Activated T-helper 1 cell treated with anti-CD3 and anti-CD28 coated beads, Interleukin-12 subunit alpha, Interleukin-12 subunit beta, Interleukin-2, Interleukin-4 antibody, amounts not matched to agents 30 ng/mL and 10 ng/mL and 1 ng/mL, durations not matched to agents 14 hours and 24 hours and 36 hours (primary cell): ENCODE results near the gene FMN2. TPM values are rescaled to one million over a fixed set of nuclear protein-coding genes. Genes with fewer than 3 reads are reported as not detected.

ENCODE experiments used
- DNase-seq: peaks from one replicate; pipeline ENCODE4 v3.0.0; 2021; ENCODE audit warnings: low spot score
- H3K27ac Mint-ChIP-seq: one replicate; pipeline ENCODE4 v1.8.0; 2021; ENCODE audit warnings: mild to moderate bottlenecking, mixed read lengths
- H3K27me3 Mint-ChIP-seq: one replicate; pipeline ENCODE4 v1.8.0; 2022; ENCODE audit warnings: mild to moderate bottlenecking, moderate library complexity, mixed read lengths; ENCODE audit not compliant: insufficient read depth
- H3K36me3 Mint-ChIP-seq: one replicate; pipeline ENCODE4 v1.8.0; 2021; ENCODE audit warnings: low read depth, mixed read lengths
- H3K4me1 Mint-ChIP-seq: one replicate; pipeline ENCODE4 v1.8.0; 2021; ENCODE audit warnings: low read depth, mixed read lengths
- H3K4me3 Mint-ChIP-seq: one replicate; pipeline ENCODE4 v1.8.0; 2021; ENCODE audit warnings: mild to moderate bottlenecking, moderate library complexity, mixed read lengths
- H3K9me3 Mint-ChIP-seq: one replicate; pipeline ENCODE4 v1.8.0; 2021; ENCODE audit warnings: mixed read lengths
- intact Hi-C: fragments of 100-400 bp; cut with micrococcal nuclease; formaldehyde crosslinking; loops from one replicate; pipeline ENCODE4 v1.15.1; 2024
- total RNA-seq: library from RNA; stranded (reverse); gene quantifications from 2 replicates; pipeline ENCODE4 v1.2.3, GENCODE V29; 2022

The FMN2 gene
- total RNA-seq: not detected in 2 replicates

DNA sequence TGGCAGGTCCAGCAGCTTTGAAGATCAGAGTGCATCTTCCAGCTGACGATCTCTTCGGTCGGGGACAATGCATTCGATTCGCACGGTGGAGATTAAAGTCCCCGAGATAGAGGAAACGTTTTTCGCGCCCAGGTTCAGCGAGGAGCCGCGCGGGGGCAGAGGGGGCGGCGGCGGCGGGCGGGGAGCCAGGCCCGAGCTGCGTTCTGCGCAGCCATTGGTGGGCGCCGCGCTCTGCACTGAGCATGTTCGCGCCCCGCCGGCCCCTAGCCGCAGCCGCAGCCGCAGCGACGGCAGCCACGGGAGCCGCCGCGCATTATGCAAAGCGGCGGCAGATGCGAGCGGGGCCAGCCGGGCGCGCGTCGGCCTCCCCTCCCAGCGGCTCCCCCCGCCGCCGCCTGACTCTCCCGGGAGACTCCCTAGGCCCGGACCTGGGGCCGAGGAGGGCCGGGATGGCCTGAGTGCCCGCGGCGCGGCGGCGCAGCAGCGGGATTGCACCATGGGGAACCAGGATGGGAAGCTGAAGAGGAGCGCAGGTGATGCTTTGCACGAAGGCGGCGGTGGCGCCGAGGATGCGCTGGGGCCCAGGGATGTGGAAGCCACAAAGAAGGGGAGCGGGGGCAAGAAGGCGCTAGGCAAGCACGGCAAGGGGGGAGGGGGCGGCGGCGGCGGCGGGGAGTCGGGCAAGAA lies at the start of gene FMN2:
FMN2 (plus strand) TSS at position 270 of the 687 bp plus-strand sequence; CDS start at position 497, 227 bp downstream.
- Mint-ChIP-seq H3K4me1 (no peaks in the 10 kb centered on the region), H3K36me3 (no peaks in the 10 kb centered on the region), H3K9me3 (no peaks in the 10 kb centered on the region), H3K27me3 (peaks cover 29% of the 10 kb centered on the region), H3K27ac (no peak within 1 kb of the TSS), H3K4me3 (no peak within 1 kb of the TSS)
- intact Hi-C loops: loop anchor here (5.0 kb wide), 1 partner anchor 94 kb away; no protein-coding TSS in a partner anchor
- DNase-seq: no peak

GRCh38 chr1:240044620-240045019 lies 47.1 kb upstream of the FMN2 start:
- no peak overlapping the region for H3K4me3 Mint-ChIP-seq
- no peaks in the 10 kb centered on the region for H3K4me1 Mint-ChIP-seq
- intact Hi-C loops: no loop called here
- H3K36me3 Mint-ChIP-seq: no peaks in the 10 kb centered on the region
- no peaks in the 10 kb centered on the region for H3K27me3 Mint-ChIP-seq
- H3K27ac Mint-ChIP-seq: no peak overlapping the region
- no peaks in the 10 kb centered on the region for H3K9me3 Mint-ChIP-seq
- no peak for DNase-seq

GRCh38 chr1:240046000-240046399 lies 45.7 kb upstream of the FMN2 start:
- no peak for DNase-seq
- H3K4me1 Mint-ChIP-seq: no peaks in the 10 kb centered on the region
- intact Hi-C loops: no loop called here
- no peak overlapping the region for H3K27ac Mint-ChIP-seq
- no peak overlapping the region for H3K4me3 Mint-ChIP-seq
- no peaks in the 10 kb centered on the region for H3K9me3 Mint-ChIP-seq
- H3K27me3 Mint-ChIP-seq: no peaks in the 10 kb centered on the region
- H3K36me3 Mint-ChIP-seq: no peaks in the 10 kb centered on the region

- no peak overlapping the region for H3K27ac Mint-ChIP-seq
- intact Hi-C loops: no loop called here
- DNase-seq: no peak
- no peaks in the 10 kb centered on the region for H3K27me3 Mint-ChIP-seq
- no peaks in the 10 kb centered on the region for H3K4me1 Mint-ChIP-seq
- no peak overlapping the region for H3K4me3 Mint-ChIP-seq
- H3K9me3 Mint-ChIP-seq: no peaks in the 10 kb centered on the region
- no peaks in the 10 kb centered on the region for H3K36me3 Mint-ChIP-seq
These were observed 37.5 kb upstream of the FMN2 start for GRCh38 chr1:240054109-240054701.

DNA sequence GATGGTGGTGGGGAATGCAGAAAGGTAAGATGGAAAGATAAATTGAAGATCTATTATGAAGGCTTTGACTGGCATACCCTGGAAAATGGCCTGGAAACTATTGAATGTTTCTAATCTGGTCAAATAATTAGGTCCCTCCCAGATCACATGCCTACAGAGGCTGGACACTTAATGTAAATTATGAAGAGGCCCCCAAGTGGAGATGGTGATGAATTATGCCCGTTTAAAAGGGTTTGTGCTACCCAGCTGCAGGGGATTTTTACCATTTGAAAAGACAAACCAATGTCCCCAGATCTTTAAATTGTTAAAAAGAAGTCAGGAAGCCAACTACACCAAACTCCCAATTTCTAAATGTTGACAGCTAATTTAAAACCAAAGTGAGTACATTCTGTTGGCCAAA lies 35.7 kb upstream of the FMN2 start:
- no peaks in the 10 kb centered on the region for H3K27me3 Mint-ChIP-seq
- H3K36me3 Mint-ChIP-seq: no peaks in the 10 kb centered on the region
- H3K4me3 Mint-ChIP-seq: no peak overlapping the region
- intact Hi-C loops: no loop called here
- H3K9me3 Mint-ChIP-seq: no peaks in the 10 kb centered on the region
- no peaks in the 10 kb centered on the region for H3K4me1 Mint-ChIP-seq
- H3K27ac Mint-ChIP-seq: no peak overlapping the region
- no peak for DNase-seq

GRCh38 chr1:240056350-240056749 lies 35.3 kb upstream of the FMN2 start:
- no peaks in the 10 kb centered on the region for H3K9me3 Mint-ChIP-seq
- H3K4me1 Mint-ChIP-seq: no peaks in the 10 kb centered on the region
- H3K27ac Mint-ChIP-seq: no peak overlapping the region
- H3K27me3 Mint-ChIP-seq: no peaks in the 10 kb centered on the region
- H3K36me3 Mint-ChIP-seq: no peaks in the 10 kb centered on the region
- no peak overlapping the region for H3K4me3 Mint-ChIP-seq
- DNase-seq: no peak
- intact Hi-C loops: no loop called here

DNA sequence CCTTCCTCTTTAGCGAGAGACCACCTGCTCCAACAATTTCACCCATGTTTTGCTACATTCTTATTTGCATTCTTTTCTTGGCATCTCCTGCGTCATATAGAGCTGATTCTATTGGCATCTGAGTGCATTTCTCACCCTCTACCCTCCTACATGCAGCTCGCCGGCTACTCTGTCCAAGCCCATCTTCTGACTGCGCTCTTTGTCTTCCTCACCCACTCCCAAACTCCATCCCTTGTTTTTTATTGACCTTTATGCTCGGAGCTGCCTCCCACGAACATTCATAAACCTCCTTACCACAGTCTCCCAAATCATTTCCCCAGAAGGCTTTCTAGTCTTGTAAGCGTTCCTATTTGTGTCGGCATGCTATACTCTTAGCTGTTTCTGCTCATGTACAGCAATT lies 33.6 kb upstream of the FMN2 start:
- Mint-ChIP-seq H3K9me3 (no peaks in the 10 kb centered on the region), H3K36me3 (no peaks in the 10 kb centered on the region), H3K4me3 (no peak overlapping the region), H3K27me3 (no peaks in the 10 kb centered on the region), H3K27ac (no peak overlapping the region), H3K4me1 (no peaks in the 10 kb centered on the region)
- intact Hi-C loops: no loop called here
- no peak for DNase-seq

DNA sequence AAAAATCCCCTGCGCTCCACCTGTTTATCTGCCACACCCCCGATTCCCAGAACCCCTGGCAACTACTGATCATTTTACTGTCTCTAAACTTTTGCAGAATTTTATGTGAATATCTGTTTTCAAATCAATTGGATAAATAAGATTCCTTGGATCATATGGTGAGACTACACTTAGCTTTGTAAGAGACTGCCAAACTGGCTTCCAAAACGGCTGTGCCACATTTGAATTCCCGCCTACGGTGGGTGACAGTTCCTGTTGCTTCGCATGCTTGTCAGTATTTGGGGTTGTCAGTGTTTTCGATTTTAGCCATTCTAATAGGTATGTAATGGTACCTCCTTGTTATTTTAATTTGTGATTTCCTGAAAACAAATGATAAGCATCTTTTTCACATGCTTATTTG lies 22.7 kb upstream of the FMN2 start:
- no peak overlapping the region for H3K4me3 Mint-ChIP-seq
- no peaks in the 10 kb centered on the region for H3K36me3 Mint-ChIP-seq
- no peak overlapping the region for H3K27ac Mint-ChIP-seq
- no peaks in the 10 kb centered on the region for H3K9me3 Mint-ChIP-seq
- no peaks in the 10 kb centered on the region for H3K27me3 Mint-ChIP-seq
- intact Hi-C loops: no loop called here
- DNase-seq: no peak
- H3K4me1 Mint-ChIP-seq: no peaks in the 10 kb centered on the region

DNA sequence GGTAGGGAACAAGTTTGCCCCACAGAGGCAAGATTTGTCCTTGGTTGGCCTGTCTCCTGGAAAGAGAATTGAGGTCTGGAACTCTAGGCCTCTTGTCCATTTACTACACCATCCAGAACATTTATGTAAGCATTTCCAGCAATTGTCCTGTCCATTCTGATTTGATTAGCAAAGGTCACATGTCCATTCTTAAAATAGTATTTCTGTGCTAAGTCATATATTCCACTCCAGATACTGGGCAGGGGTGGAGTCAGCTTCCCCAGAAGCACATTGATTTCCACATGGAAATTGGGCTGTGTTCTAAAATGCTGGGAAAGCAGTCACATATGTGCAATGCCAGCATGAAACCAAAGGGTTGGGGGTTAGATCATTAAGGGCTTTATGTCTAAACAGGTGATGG lies 21.5 kb upstream of the FMN2 start:
- intact Hi-C loops: no loop called here
- Mint-ChIP-seq H3K36me3 (no peaks in the 10 kb centered on the region), H3K4me3 (no peak overlapping the region), H3K27me3 (no peaks in the 10 kb centered on the region), H3K9me3 (no peaks in the 10 kb centered on the region), H3K4me1 (no peaks in the 10 kb centered on the region), H3K27ac (no peak overlapping the region)
- DNase-seq: no peak

DNA sequence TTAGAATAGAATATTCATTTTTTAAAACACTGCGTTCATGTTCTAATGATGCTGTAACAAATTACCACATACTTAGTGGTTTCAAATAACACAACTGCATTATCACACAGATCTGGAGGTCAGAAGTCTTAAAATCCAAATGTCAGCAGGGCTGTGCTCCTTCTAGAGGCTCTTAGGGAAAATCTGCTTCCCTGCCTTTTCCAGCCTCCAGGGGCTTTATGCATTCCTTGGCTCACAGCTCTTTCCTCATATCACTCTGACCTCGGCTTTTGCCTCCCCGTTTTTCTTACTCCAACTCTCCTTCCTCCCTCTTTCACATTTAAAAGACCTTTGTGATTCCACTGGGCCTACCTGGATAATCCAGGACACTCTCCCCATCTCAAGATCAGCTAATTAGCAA lies 18.6 kb upstream of the FMN2 start:
- no peaks in the 10 kb centered on the region for H3K27me3 Mint-ChIP-seq
- no peak overlapping the region for H3K4me3 Mint-ChIP-seq
- no peaks in the 10 kb centered on the region for H3K9me3 Mint-ChIP-seq
- DNase-seq: no peak
- no peak overlapping the region for H3K27ac Mint-ChIP-seq
- no peaks in the 10 kb centered on the region for H3K36me3 Mint-ChIP-seq
- H3K4me1 Mint-ChIP-seq: no peaks in the 10 kb centered on the region
- intact Hi-C loops: no loop called here

DNA sequence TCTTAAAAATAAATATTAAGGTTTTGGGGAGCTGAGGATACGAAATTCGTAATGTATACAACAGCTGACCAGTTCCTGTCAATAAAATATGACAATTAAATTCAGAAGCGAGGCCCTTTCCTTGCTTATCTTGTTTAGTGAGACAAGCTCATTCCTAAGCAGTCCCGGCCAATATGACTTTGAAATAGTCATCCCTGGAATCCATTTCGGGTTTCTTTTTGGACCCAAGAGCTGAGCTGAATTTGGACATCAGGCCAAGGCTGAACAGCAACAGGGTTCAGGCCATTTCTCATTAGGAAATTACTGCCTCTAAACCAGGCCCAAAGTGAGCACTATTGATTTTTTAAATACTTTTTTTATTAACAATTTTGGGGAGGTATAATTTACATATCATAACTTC lies 17.3 kb upstream of the FMN2 start:
- Mint-ChIP-seq H3K27me3 (no peaks in the 10 kb centered on the region), H3K36me3 (no peaks in the 10 kb centered on the region), H3K4me3 (no peak overlapping the region), H3K4me1 (no peaks in the 10 kb centered on the region), H3K27ac (no peak overlapping the region), H3K9me3 (peaks cover 7% of the 10 kb centered on the region)
- intact Hi-C loops: no loop called here
- DNase-seq: no peak

GRCh38 chr1:240074908-240075307 lies 16.8 kb upstream of the FMN2 start:
- Mint-ChIP-seq H3K4me3 (no peak overlapping the region), H3K36me3 (no peaks in the 10 kb centered on the region), H3K27ac (no peak overlapping the region), H3K9me3 (peaks cover 7% of the 10 kb centered on the region), H3K4me1 (no peaks in the 10 kb centered on the region), H3K27me3 (no peaks in the 10 kb centered on the region)
- no peak for DNase-seq
- intact Hi-C loops: no loop called here

- intact Hi-C loops: no loop called here
- H3K4me1 Mint-ChIP-seq: no peaks in the 10 kb centered on the region
- H3K36me3 Mint-ChIP-seq: no peaks in the 10 kb centered on the region
- no peak overlapping the region for H3K27ac Mint-ChIP-seq
- no peak for DNase-seq
- no peak overlapping the region for H3K4me3 Mint-ChIP-seq
- no peaks in the 10 kb centered on the region for H3K9me3 Mint-ChIP-seq
- peaks cover 2% of the 10 kb centered on the region for H3K27me3 Mint-ChIP-seq
These were observed 7.3 kb upstream of the FMN2 start for GRCh38 chr1:240084337-240084736.

DNA sequence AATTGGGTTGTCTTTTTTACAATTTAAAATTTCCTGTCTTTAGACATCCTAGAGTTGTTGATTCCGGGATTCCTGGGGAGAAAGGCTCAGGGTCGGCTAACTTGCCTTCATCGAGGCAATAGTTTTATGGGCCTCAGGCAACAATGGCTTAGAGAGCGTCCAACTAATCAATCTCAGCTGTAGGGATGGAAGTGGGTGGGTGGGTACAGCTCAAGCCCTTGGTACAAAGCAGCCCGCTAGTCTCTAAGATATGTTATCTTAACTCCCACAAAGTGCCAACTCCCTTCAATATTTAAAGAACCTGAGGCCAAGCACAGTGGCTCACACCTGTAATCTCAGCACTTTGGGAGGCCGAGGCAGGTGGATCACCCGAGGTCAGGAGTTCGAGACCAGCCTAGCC lies 6.9 kb upstream of the FMN2 start:
- no peak for DNase-seq
- H3K4me3 Mint-ChIP-seq: no peak overlapping the region
- H3K9me3 Mint-ChIP-seq: no peaks in the 10 kb centered on the region
- intact Hi-C loops: no loop called here
- no peaks in the 10 kb centered on the region for H3K36me3 Mint-ChIP-seq
- no peak overlapping the region for H3K27ac Mint-ChIP-seq
- no peaks in the 10 kb centered on the region for H3K4me1 Mint-ChIP-seq
- peaks cover 4% of the 10 kb centered on the region for H3K27me3 Mint-ChIP-seq
